Fibroblast of lung (primary cell): Measurements from ENCODE around the gene ASAP2. TPM values are rescaled to one million over a fixed set of nuclear protein-coding genes. Genes with fewer than 3 reads are reported as not detected.

Experiments
- DNase-seq, 2 donors: peaks; one replicate each; pipeline versions ENCODE4 v3.0.0 to v3.0.0-alpha.2; 2010; ENCODE audit warnings: low read depth in 2 of 2
- H2AFZ ChIP-seq: 2 replicates; pipeline ENCODE4 v1.5.1; 2012; ENCODE audit warnings: low read length, control low read depth, inconsistent platforms
- H3K27ac ChIP-seq: 2 replicates; pipeline ENCODE4 v1.5.1; 2011; ENCODE audit warnings: low read length, control low read depth; ENCODE audit not compliant: insufficient read depth
- H3K27me3 ChIP-seq: 2 replicates; pipeline ENCODE4 v1.5.1; 2011; ENCODE audit warnings: mild to moderate bottlenecking, low read length; ENCODE audit not compliant: control insufficient read depth, insufficient read depth
- H3K36me3 ChIP-seq: 2 replicates; pipeline ENCODE4 v1.5.1; 2011; ENCODE audit warnings: low read length; ENCODE audit not compliant: control insufficient read depth, insufficient read depth
- H3K4me1 ChIP-seq: 2 replicates; pipeline ENCODE4 v1.5.1; 2011; ENCODE audit warnings: low read length; ENCODE audit not compliant: control insufficient read depth, insufficient read depth; ENCODE audit errors: extremely low read depth
- H3K4me2 ChIP-seq: 2 replicates; pipeline ENCODE4 v1.5.1; 2011; ENCODE audit warnings: low read length, control low read depth; ENCODE audit not compliant: insufficient read depth; ENCODE audit errors: extremely low read depth
- H3K4me3 ChIP-seq, 4 experiments: fragments of 200-600 bp in 1 of 4; sonication (generic) in 1 of 4; replicated peaks in 1 of 4; 2 replicates each; pipeline ENCODE4 v1.5.1; 2011 to 2016; ENCODE audit warnings: low read length in 4 of 4, low read depth in 3 of 4, mild to moderate bottlenecking in 3 of 4, control low read depth in 2 of 4, inconsistent platforms in 1 of 4, mixed read lengths in 1 of 4; ENCODE audit not compliant: insufficient read depth in 1 of 4; ENCODE audit errors: control extremely low read depth in 1 of 4
- H3K79me2 ChIP-seq: 2 replicates; pipeline ENCODE4 v1.5.1; 2012; ENCODE audit warnings: mild to moderate bottlenecking, low read length, inconsistent platforms; ENCODE audit not compliant: control insufficient read depth, insufficient read depth
- H3K9ac ChIP-seq: 2 replicates; pipeline ENCODE4 v1.5.1; 2011; ENCODE audit warnings: mild to moderate bottlenecking, low read length, control low read depth; ENCODE audit not compliant: insufficient read depth
- H3K9me3 ChIP-seq: 2 replicates; pipeline ENCODE4 v1.5.1; 2012; ENCODE audit warnings: low read depth, low read length; ENCODE audit not compliant: control insufficient read depth, insufficient read depth
- H4K20me1 ChIP-seq: 2 replicates; pipeline ENCODE4 v1.5.1; 2011; ENCODE audit warnings: low read length; ENCODE audit not compliant: control insufficient read depth, insufficient read depth; ENCODE audit errors: extremely low read depth
- EZH2 ChIP-seq: IDR thresholded peaks from 2 replicates; pipeline ENCODE4 v1.5.1; 2012; ENCODE audit warnings: low read length, control low read depth, mild to moderate bottlenecking; ENCODE audit errors: missing control alignments
- polyA plus RNA-seq, 2 donors: library from polyadenylated mRNA; depleted of rRNA in 1 of 2; stranded (reverse) in 1 of 2; unstranded in 1 of 2; fragments of >200 nt; gene quantifications; 2 replicates each; pipeline ENCODE4 v1.2.1, GENCODE V29; 2011 to 2012; ENCODE audit warnings: missing spikeins in 1 of 2
- total RNA-seq: library from RNA; depleted of rRNA; stranded (reverse); fragments of >200 nt; gene quantifications from 2 replicates; pipeline ENCODE4 v1.2.1, GENCODE V29; 2014
- TF ChIP-seq, protein P1 (sequence below), 2 donors: IDR thresholded peaks in 1 of 2; conservative IDR thresholded peaks in 1 of 2; 1 replicate in 1 of 2; 2 replicates in 1 of 2; pipeline ENCODE4 v1.5.1; 2011 to 2012; ENCODE audit warnings: low read length in 2 of 2, control low read depth in 1 of 2, inconsistent platforms in 1 of 2, low read depth in 1 of 2, mild to moderate bottlenecking in 1 of 2

Gene ASAP2
- total and polyA plus RNA-seq, 2 donors (not counting 1 experiment from before 2014, with no cell fraction given), result 19.2 to 19.9 TPM

DNA sequence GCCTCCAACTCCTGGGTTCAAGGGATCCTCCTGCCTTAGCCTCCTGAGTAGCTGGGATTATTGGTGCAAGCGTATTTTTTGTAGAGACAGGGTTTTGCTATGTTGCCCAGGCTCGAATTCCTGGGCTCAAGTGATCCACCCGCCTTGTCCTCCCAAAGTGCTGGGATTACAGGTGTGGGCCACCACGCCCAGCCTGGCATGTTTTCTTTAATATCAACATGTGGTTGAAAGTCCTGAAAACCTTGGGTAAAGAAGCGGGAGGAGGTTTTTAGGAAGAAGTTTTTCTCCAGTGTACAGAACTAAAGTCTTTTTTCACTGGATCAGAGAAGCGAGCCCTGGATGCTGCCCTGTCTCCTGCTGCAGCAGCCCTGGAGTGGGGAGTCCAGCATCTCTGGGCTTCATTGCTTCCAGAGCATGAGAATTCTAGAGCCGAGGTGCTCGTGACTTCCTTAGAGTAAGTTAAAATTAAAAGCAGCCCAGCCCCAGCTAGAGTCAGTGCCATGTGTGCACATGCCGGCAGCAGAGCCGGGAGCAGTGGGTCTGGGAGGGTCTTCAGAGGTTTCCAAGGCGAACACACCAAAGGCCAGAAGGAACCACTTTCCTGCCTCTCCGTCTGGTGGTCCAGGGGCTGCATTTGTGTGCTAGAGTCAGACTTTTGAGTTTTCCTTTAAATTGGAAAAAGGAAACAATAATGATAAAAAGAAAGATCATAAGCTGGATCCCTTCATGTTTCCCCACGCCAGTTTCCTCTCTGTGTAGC is 185.5 kb downstream of the ASAP2 start:
- Histone ChIP-seq H3K4me2 (no peak overlapping the region), H3K79me2 (no peaks in the 10 kb centered on the region), H3K9ac (no peak overlapping the region), H3K4me3 (no peak overlapping the region), H3K4me1 (no peaks in the 10 kb centered on the region), H3K27me3 (no peaks in the 10 kb centered on the region), H4K20me1 (no peaks in the 10 kb centered on the region), H3K27ac (no peak overlapping the region), H2AFZ (no peak overlapping the region), H3K36me3 (peaks cover 3% of the 10 kb centered on the region), H3K9me3 (no peaks in the 10 kb centered on the region)
- no peak for TF ChIP-seq EZH2
- no peak for DNase-seq

GRCh38 chr2:9392898-9393765 is 186.5 kb downstream of the ASAP2 start:
- H3K4me3 ChIP-seq, result no peak overlapping the region
- H3K9ac ChIP-seq, result no peak overlapping the region
- TF ChIP-seq EZH2, result no peak
- TF ChIP-seq, protein P1, sequence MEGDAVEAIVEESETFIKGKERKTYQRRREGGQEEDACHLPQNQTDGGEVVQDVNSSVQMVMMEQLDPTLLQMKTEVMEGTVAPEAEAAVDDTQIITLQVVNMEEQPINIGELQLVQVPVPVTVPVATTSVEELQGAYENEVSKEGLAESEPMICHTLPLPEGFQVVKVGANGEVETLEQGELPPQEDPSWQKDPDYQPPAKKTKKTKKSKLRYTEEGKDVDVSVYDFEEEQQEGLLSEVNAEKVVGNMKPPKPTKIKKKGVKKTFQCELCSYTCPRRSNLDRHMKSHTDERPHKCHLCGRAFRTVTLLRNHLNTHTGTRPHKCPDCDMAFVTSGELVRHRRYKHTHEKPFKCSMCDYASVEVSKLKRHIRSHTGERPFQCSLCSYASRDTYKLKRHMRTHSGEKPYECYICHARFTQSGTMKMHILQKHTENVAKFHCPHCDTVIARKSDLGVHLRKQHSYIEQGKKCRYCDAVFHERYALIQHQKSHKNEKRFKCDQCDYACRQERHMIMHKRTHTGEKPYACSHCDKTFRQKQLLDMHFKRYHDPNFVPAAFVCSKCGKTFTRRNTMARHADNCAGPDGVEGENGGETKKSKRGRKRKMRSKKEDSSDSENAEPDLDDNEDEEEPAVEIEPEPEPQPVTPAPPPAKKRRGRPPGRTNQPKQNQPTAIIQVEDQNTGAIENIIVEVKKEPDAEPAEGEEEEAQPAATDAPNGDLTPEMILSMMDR (conservative IDR thresholded peaks at IDR 0.05 in 1 of 2, IDR thresholded peaks at IDR 0.05 in 1 of 2; ENCODE audit: low read depth in 1 of 2, low read length in 2 of 2), result no peak
- no peaks in the 10 kb centered on the region for H3K79me2 ChIP-seq
- H3K27ac ChIP-seq, result no peak overlapping the region
- no peak for DNase-seq
- H2AFZ ChIP-seq, result no peak overlapping the region
- H3K4me2 ChIP-seq, result no peak overlapping the region
- no peaks in the 10 kb centered on the region for H3K27me3 ChIP-seq
- no peaks in the 10 kb centered on the region for H4K20me1 ChIP-seq
- H3K4me1 ChIP-seq, result no peaks in the 10 kb centered on the region
- peaks cover 3% of the 10 kb centered on the region for H3K36me3 ChIP-seq
- no peaks in the 10 kb centered on the region for H3K9me3 ChIP-seq

DNA sequence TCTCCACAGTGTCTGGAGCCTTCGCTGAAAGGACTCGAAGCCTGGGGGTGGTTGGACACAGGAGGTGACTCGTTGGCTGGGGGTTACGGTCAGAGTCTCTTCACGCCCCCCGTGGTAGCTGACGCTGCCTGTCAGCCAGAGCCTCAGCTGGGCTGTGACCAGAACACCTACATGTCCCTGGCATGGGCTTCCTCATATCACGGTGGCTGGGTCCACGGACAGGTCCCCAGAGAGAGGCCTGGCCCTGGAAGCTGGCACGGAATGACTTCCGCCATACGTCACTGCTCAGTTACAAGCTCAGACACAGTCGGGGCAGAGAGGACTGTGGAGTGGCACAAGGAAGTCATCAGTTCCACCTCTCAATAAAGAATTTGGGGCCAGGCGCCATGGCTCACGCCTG is 188.2 kb downstream of the ASAP2 start:
- H3K4me3 ChIP-seq, result no peak overlapping the region

More for the DNA sequence above, 188.2 kb downstream of the ASAP2 start:
- H4K20me1 ChIP-seq, result no peaks in the 10 kb centered on the region
- no peaks in the 10 kb centered on the region for H3K9me3 ChIP-seq
- H3K27me3 ChIP-seq, result no peaks in the 10 kb centered on the region
- peaks cover 5% of the 10 kb centered on the region for H3K36me3 ChIP-seq
- H3K79me2 ChIP-seq, result no peaks in the 10 kb centered on the region
- H3K27ac ChIP-seq, result no peak overlapping the region
- H3K4me2 ChIP-seq, result no peak overlapping the region
- H2AFZ ChIP-seq, result no peak overlapping the region
- no peak overlapping the region for H3K9ac ChIP-seq
- TF ChIP-seq, protein P1 (conservative IDR thresholded peaks at IDR 0.05 in 1 of 2, IDR thresholded peaks at IDR 0.05 in 1 of 2; ENCODE audit: low read depth in 1 of 2, low read length in 2 of 2), result no peak
- no peak for TF ChIP-seq EZH2
- no peaks in the 10 kb centered on the region for H3K4me1 ChIP-seq
- DNase-seq, result no peak
